MCF 10A (cell line): ENCODE results near the gene MSI2. TPM values are rescaled to one million over a fixed set of nuclear protein-coding genes. Genes with fewer than 3 reads are reported as not detected.

Source experiments
- BruUV-seq: library from RNA; stranded (reverse); fragments of 400-500 nt; replicated peaks from 2 replicates; lab custom pipeline; 2021; lab: Mats Ljungman, UMichigan
- CTCF ChIA-PET: fragments of 300-600 bp; sonication (Branson Sonifier 250); formaldehyde crosslinking; extraction: SDS; loops from one replicate; lab custom pipeline; 2021; ENCODE audit warnings: antibody characterized with exemption, inconsistent platforms; lab: Yijun Ruan, JAX
- POLR2A ChIA-PET: fragments of 300-600, 350-650 bp; sonication (Branson Sonifier 250); formaldehyde crosslinking; extraction: SDS; loops from one replicate; lab custom pipeline; 2020; ENCODE audit warnings: antibody characterized with exemption, inconsistent platforms; lab: Yijun Ruan, JAX
- DNase-seq: peaks from one replicate; pipeline ENCODE4 v3.0.0-alpha.2; 2018; ENCODE audit not compliant: unreplicated experiment
- H3K27ac Mint-ChIP-seq: one replicate; pipeline ENCODE4 v1.8.0; 2022; ENCODE audit warnings: mild to moderate bottlenecking, low read depth, mixed read lengths; ENCODE audit not compliant: unreplicated experiment
- H3K27me3 Mint-ChIP-seq: one replicate; pipeline ENCODE4 v1.8.0; 2022; ENCODE audit warnings: mixed read lengths; ENCODE audit not compliant: insufficient read depth, unreplicated experiment
- H3K36me3 Mint-ChIP-seq: one replicate; pipeline ENCODE4 v1.8.0; 2022; ENCODE audit warnings: mild to moderate bottlenecking, moderate library complexity, mixed read lengths; ENCODE audit not compliant: insufficient read depth, unreplicated experiment
- H3K4me1 Mint-ChIP-seq: one replicate; pipeline ENCODE4 v1.8.0; 2022; ENCODE audit warnings: mixed read lengths; ENCODE audit not compliant: insufficient read depth, unreplicated experiment
- H3K4me3 Mint-ChIP-seq: one replicate; pipeline ENCODE4 v1.8.0; 2022; ENCODE audit warnings: mild to moderate bottlenecking, moderate library complexity, mixed read lengths; ENCODE audit not compliant: unreplicated experiment
- H3K9me3 Mint-ChIP-seq: one replicate; pipeline ENCODE4 v1.8.0; 2022; ENCODE audit warnings: mixed read lengths; ENCODE audit not compliant: unreplicated experiment
- intact Hi-C: fragments of 100-400 bp; cut with micrococcal nuclease; formaldehyde crosslinking; loops from 2 replicates; pipeline ENCODE4 v1.14.1; 2022
- total RNA-seq: library from RNA; stranded (reverse); gene quantifications from 2 replicates; pipeline ENCODE4 v1.2.3, GENCODE V29; 2022
- TF ChIP-seq, protein P1 (sequence below): fragments of 200-600 bp; IDR thresholded peaks from one replicate; pipeline ENCODE4 v1.8.0; 2022; ENCODE audit warnings: antibody characterized with exemption, mild to moderate bottlenecking; ENCODE audit not compliant: unreplicated experiment

Gene MSI2
- total RNA-seq, 1 experiment from 2014 or later, result 60.6 TPM

DNA sequence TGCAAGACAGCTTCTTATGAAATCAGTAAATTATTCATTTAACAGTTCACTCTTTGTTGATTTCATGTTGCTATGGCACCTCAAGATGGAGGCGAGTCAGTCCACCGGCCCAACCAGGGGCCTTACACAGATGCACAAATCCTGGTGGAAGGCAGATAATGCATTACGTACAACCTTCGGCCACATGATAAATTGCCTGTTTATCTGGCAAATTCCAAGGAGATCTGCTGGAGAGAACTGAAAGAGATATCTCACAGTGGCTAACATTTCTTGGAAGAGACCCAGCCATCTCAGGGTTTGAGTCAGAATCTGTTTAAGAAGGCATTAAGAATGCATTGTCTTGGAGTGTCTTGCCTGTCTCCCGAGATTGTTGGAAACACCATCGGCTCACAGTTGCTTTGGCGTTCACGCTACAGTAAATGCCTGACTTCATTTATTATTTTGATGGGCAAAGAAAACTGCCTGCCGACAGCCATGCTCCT is 225.6 kb downstream of the MSI2 start:
- Mint-ChIP-seq H3K27me3 (no peaks in the 10 kb centered on the region), H3K36me3 (peaks cover 6% of the 10 kb centered on the region), H3K9me3 (no peaks in the 10 kb centered on the region), H3K4me1 (peaks cover 9% of the 10 kb centered on the region), H3K27ac (no peak overlapping the region), H3K4me3 (no peak overlapping the region)
- intact Hi-C loops, result no loop called here
- DNase-seq, result no peak
- TF ChIP-seq, protein P1, sequence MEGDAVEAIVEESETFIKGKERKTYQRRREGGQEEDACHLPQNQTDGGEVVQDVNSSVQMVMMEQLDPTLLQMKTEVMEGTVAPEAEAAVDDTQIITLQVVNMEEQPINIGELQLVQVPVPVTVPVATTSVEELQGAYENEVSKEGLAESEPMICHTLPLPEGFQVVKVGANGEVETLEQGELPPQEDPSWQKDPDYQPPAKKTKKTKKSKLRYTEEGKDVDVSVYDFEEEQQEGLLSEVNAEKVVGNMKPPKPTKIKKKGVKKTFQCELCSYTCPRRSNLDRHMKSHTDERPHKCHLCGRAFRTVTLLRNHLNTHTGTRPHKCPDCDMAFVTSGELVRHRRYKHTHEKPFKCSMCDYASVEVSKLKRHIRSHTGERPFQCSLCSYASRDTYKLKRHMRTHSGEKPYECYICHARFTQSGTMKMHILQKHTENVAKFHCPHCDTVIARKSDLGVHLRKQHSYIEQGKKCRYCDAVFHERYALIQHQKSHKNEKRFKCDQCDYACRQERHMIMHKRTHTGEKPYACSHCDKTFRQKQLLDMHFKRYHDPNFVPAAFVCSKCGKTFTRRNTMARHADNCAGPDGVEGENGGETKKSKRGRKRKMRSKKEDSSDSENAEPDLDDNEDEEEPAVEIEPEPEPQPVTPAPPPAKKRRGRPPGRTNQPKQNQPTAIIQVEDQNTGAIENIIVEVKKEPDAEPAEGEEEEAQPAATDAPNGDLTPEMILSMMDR, result no peak
- ChIA-PET POLR2A (interaction anchor here (0.7 kb wide), 1 partner anchor 838 kb away, joined by 3 read pairs; no protein-coding TSS in a partner anchor), CTCF (interaction anchor here (0.6 kb wide), 1 partner anchor 289 kb away, joined by 5 read pairs; no protein-coding TSS in a partner anchor)
- no TSS peak for BruUV-seq

DNA sequence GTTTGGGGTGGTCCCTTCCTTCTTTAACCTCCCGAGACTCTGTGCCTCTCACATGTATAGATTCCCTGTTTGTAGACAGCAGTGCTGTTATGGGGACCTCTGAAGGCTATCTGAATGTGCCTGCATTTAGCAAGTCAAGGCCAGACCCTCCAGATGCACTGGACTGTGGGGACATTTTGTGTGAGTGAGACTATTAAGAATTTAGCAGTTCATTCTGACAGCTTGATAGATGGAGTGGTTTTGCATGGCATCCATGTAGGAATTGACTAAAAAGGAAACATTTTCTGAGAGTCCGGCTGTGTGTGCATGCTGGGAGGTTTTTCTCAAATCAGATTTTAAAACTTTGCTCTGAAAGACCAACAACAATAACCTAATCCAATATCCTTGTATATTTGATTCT is 226.3 kb downstream of the MSI2 start:
- TF ChIP-seq, protein P1, result no peak
- H3K27me3 Mint-ChIP-seq, result no peaks in the 10 kb centered on the region
- intact Hi-C loops, result no loop called here
- peaks cover 9% of the 10 kb centered on the region for H3K4me1 Mint-ChIP-seq
- H3K9me3 Mint-ChIP-seq, result no peaks in the 10 kb centered on the region
- CTCF ChIA-PET, result no interaction called here
- no peak for DNase-seq
- H3K36me3 Mint-ChIP-seq, result peaks cover 8% of the 10 kb centered on the region
- POLR2A ChIA-PET, result interaction anchor here (0.7 kb wide), 1 partner anchor 839 kb away, joined by 3 read pairs; no protein-coding TSS in a partner anchor
- no peak overlapping the region for H3K4me3 Mint-ChIP-seq
- H3K27ac Mint-ChIP-seq, result no peak overlapping the region
- BruUV-seq, result no TSS peak

DNA sequence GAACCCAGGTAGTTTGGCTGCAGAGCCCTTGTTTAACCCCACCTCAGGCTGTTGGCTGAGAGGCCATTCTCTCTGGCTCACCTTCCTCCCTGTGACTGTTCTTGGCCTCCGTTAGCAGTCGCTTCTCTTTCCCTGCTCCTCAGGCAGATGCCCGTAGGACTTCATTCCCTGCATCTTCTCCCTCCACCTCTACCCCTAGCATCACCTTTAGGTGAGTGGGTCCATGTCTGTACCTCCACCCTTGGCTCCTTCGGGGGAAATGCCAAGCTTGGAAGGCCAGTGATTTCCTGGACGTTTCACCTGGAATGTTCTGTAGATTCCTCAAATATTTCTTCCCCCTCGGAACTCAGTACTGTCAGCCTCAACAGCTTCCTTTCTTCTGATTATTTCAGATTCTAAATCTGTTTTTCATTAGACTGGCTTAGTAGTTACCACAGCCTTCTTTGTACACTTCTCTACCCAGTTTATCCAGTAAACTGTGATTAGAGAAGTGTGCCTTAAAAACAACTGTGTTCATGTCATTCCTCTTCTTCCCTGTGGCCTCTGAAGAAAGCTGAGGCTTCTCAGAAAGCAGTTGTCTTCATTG is 227.9 kb downstream of the MSI2 start:
- H3K36me3 Mint-ChIP-seq, result peaks cover 13% of the 10 kb centered on the region
- H3K9me3 Mint-ChIP-seq, result no peaks in the 10 kb centered on the region
- POLR2A ChIA-PET, result interaction anchor here (1.7 kb wide), 1 partner anchor 10 kb away, joined by 5 read pairs; no protein-coding TSS in a partner anchor
- peak overlapping the region; percentile 57 for H3K27ac Mint-ChIP-seq
- BruUV-seq, result no TSS peak
- DNase-seq, result no peak
- no peaks in the 10 kb centered on the region for H3K27me3 Mint-ChIP-seq
- no peak overlapping the region for H3K4me3 Mint-ChIP-seq
- intact Hi-C loops, result no loop called here
- peaks cover 9% of the 10 kb centered on the region for H3K4me1 Mint-ChIP-seq
- CTCF ChIA-PET, result no interaction called here
- TF ChIP-seq, protein P1, result no peak

DNA sequence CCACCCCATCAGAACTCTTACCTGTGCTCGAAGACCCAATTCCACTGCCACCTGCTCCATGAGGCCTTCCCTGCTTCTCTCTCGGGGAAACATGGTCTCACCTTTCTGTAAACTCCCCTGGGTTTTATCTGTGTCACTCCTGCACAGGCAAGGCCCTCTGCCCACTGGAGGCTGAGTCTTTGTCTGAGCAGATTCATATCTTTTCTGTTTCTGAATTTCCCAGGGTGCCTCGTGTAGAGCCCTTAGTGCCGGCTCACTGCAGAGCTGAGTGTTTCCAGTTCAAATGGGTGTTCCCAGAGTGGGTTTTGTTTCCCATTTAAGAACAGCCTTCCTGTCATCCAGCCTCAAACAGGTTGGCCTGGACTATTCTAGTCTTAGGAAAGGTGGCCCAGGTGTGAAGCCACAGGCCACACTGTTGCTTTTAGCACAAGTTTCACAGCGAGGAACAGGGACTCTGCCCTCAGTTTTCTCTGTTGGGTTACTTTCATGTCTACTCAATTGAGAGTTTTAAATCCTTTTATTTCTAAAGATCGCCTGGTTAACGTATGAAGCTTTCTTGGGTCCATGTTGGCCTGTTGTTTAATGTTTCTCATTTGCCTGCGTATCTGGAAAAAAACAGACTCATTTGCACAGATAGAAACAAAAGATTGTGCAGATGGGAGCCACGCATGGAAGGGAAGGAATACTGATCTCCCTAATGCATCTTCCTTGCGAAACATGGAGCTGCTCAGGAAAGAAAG is 228.7 kb downstream of the MSI2 start:
- no peaks in the 10 kb centered on the region for H3K27me3 Mint-ChIP-seq
- peaks cover 9% of the 10 kb centered on the region for H3K4me1 Mint-ChIP-seq
- DNase-seq, result no peak
- POLR2A ChIA-PET, result interaction anchor here (0.7 to 1.7 kb wide), 2 partner anchors 11 to 180 kb away, joined by 3 to 5 read pairs; no protein-coding TSS in a partner anchor
- peak overlapping the region; percentile 57 for H3K27ac Mint-ChIP-seq
- BruUV-seq, result no TSS peak
- no peaks in the 10 kb centered on the region for H3K9me3 Mint-ChIP-seq
- H3K36me3 Mint-ChIP-seq, result peaks cover 13% of the 10 kb centered on the region
- intact Hi-C loops, result no loop called here
- no peak overlapping the region for H3K4me3 Mint-ChIP-seq
- CTCF ChIA-PET, result interaction anchor here (0.5 to 0.6 kb wide), 2 partner anchors 17 to 355 kb away, joined by 3 to 4 read pairs; no protein-coding TSS in a partner anchor
- TF ChIP-seq, protein P1, result no peak
